ENCODE data around the gene RPS6KB2. TPM values are rescaled to one million over a fixed set of nuclear protein-coding genes. Genes with fewer than 3 reads are reported as not detected.

The RPS6KB2 gene
- total RNA-seq, 2 experiments from 2014 or later: 69.3 to 72.0 TPM

DNA sequence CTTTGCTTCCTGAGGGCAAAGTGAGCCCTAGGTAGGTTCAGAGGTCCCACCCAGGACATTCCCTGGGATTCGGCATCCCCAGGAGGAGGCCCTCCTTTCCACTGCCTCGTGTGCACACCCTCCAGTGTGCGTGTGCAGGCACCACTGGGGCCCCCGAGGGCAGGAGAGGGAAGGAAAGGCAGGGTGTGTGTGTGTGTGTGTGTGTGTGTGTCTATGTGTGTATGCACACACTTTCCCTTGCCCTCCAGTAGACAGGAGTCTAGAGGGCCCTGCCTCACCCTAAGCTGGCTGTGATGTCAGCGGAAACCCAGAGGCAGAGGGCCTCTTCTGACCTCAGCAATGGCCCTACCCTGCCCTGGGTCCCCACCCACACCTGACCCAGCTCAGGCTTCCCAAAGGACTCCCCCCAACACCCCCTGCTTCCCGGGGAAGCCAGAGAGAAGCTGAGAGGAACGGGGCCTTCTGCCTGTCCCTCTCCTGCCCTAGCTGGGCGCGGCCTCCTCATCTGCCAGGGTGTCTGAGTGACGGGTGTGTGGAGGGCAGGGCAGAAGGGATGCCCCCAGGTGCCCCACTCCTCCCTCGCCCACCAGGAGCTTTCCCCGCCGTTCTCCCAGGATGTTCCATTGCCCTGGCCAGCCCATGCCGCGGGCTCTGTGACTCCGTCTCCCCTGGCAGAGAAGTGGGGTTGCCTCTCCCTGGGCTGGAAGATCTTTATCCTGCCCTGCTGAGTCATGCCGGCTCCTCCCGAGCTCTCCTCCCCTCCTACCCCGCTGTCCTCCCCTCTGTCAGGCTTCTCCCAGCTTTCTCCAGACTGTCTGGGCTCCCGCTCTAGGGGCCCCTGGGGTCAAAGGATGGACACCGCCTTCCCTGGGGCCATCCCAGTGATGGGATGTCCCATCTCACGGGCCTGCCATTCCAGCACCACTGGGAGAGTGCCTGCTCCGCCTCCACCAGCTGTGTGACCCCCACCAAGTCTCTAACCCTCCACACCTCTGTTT, 48.9 kb upstream of the RPS6KB2 start:
- ATAC-seq (ENCODE audit: poor library complexity) (no peak), DNase-seq (no peak)
- Histone ChIP-seq H3K9me3 (ENCODE audit: control insufficient read depth in 1 of 2, insufficient read depth in 1 of 2, low read length in 2 of 2) (no peaks in the 10 kb centered on the region), H3K4me1 (ENCODE audit: insufficient read depth, low read length) (peaks cover 34% of the 10 kb centered on the region), H3K4me3 (ENCODE audit: low read length) (no peak overlapping the region), H3K27me3 (ENCODE audit: control insufficient read depth in 1 of 2, insufficient read depth in 2 of 2, low read length in 2 of 2) (peaks cover 6 to 10% of the 10 kb centered on the region in 2 experiments), H3K27ac (ENCODE audit: low read depth in 1 of 2, low read length in 2 of 2) (no peak overlapping the region), H3K36me3 (ENCODE audit: insufficient read depth, low read length) (no peaks in the 10 kb centered on the region)
- intact Hi-C loops (cut with DNase I, micrococcal nuclease): loop anchor here (5.0 to 10.0 kb wide), 3 partner anchors 32 to 422 kb away; partner anchors contain the start of genes KDM2A (in 1 of the 2) and PC (in 1 of the 2)
- H3K27ac Mint-ChIP-seq: no peak overlapping the region
- H3K4me1 Mint-ChIP-seq (ENCODE audit: low read depth): peaks cover 16% of the 10 kb centered on the region
- TF ChIP-seq, protein P1, sequence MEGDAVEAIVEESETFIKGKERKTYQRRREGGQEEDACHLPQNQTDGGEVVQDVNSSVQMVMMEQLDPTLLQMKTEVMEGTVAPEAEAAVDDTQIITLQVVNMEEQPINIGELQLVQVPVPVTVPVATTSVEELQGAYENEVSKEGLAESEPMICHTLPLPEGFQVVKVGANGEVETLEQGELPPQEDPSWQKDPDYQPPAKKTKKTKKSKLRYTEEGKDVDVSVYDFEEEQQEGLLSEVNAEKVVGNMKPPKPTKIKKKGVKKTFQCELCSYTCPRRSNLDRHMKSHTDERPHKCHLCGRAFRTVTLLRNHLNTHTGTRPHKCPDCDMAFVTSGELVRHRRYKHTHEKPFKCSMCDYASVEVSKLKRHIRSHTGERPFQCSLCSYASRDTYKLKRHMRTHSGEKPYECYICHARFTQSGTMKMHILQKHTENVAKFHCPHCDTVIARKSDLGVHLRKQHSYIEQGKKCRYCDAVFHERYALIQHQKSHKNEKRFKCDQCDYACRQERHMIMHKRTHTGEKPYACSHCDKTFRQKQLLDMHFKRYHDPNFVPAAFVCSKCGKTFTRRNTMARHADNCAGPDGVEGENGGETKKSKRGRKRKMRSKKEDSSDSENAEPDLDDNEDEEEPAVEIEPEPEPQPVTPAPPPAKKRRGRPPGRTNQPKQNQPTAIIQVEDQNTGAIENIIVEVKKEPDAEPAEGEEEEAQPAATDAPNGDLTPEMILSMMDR (IDR thresholded peaks at IDR 0.05): no peak
- no peaks in the 10 kb centered on the region for H3K9me3 Mint-ChIP-seq
- H3K36me3 Mint-ChIP-seq (ENCODE audit: low read depth): no peaks in the 10 kb centered on the region
- ChIA-PET POLR2A (interaction anchor here (0.5 to 4.0 kb wide), 3 partner anchors 27 to 272 kb away, joined by 3 to 56 read pairs (median 4); partner anchors contain the start of genes POLD4 and SSH3), CTCF (interaction anchor here (6.0 kb wide), 1 partner anchor 26 kb away, joined by 241 read pairs; the partner anchor contains the start of gene POLD4)
- H3K4me3 Mint-ChIP-seq: no peak overlapping the region
- H3K27me3 Mint-ChIP-seq: peaks cover 20% of the 10 kb centered on the region

DNA sequence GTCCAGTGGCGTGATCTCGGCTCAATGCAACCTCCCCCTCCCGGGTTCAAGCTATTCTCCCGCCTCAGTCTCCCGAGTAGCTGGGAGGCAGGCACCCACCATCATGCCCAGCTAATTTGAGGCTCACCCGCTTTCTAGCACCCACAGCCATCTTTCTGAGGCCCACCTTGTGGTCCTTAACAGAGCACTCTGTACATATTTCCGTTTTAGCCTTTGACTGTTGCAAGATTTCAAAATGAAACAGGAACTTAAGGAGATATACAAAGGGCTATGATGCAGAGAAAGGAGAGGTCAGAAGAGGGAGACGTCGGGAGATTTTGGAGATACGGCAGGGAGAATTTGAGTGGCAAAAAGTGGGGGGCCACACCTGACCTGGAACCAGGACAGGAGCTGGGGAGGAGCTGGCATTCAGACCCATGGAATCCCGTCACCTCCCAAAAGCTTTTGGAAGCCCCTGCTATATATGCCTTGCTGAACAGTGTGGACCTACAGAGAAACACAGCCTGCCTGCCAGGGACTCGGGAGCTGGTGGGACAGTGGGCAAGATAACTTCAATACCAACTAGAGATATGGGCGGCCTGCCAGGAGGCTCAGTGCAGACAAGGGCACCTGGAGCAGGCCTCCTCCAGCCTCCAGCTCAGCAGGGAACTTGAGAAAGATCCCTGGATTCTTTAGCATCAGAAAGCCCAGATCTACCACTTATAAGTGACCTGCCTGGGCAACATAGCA, 46.9 kb upstream of the RPS6KB2 start:
- H3K27me3 ChIP-seq (ENCODE audit: control insufficient read depth in 1 of 2, insufficient read depth in 2 of 2, low read length in 2 of 2): peaks cover 2 to 4% of the 10 kb centered on the region in 2 experiments
- H3K27ac ChIP-seq (ENCODE audit: low read depth in 1 of 2, low read length in 2 of 2): no peak overlapping the region
- no peak overlapping the region for H3K4me3 ChIP-seq (ENCODE audit: low read length)
- no peaks in the 10 kb centered on the region for H3K36me3 ChIP-seq (ENCODE audit: insufficient read depth, low read length)
- peaks cover 15% of the 10 kb centered on the region for H3K4me1 ChIP-seq (ENCODE audit: insufficient read depth, low read length)
- DNase-seq (no peak), ATAC-seq (ENCODE audit: poor library complexity) (no peak)
- no peaks in the 10 kb centered on the region for H3K9me3 Mint-ChIP-seq
- H3K4me3 Mint-ChIP-seq: no peak overlapping the region
- H3K27ac Mint-ChIP-seq: no peak overlapping the region
- ChIA-PET CTCF (interaction anchor here (1.1 to 6.0 kb wide), 15 partner anchors 8 to 142 kb away, joined by 3 to 241 read pairs (median 11); partner anchors contain the start of genes CLCF1, POLD4, PPP1CA and RAD9A), POLR2A (interaction anchor here (0.6 to 4.0 kb wide), 10 partner anchors 8 to 63 kb away, joined by 3 to 56 read pairs (median 6); partner anchors contain the start of genes CLCF1, POLD4 and TBC1D10C)
- no peaks in the 10 kb centered on the region for H3K36me3 Mint-ChIP-seq (ENCODE audit: low read depth)
- peaks cover 13% of the 10 kb centered on the region for H3K27me3 Mint-ChIP-seq
- TF ChIP-seq, protein P1 (IDR thresholded peaks at IDR 0.05): no peak
- H3K4me1 Mint-ChIP-seq (ENCODE audit: low read depth): peaks cover 12% of the 10 kb centered on the region
- intact Hi-C loops (cut with DNase I, micrococcal nuclease): loop anchor here (5.0 to 10.0 kb wide), 3 partner anchors 34 to 424 kb away; partner anchors contain the start of genes KDM2A (in 1 of the 2) and PC (in 1 of the 2)
- H3K9me3 ChIP-seq (ENCODE audit: control insufficient read depth in 1 of 2, insufficient read depth in 1 of 2, low read length in 2 of 2): no peaks in the 10 kb centered on the region

All from CD4-positive, alpha-beta T cell (primary cell).